Subcutaneous adipose tissue (tissue), 4 donors: ENCODE data around the gene MARK2. TPM values are rescaled to one million over a fixed set of nuclear protein-coding genes. Genes with fewer than 3 reads are reported as not detected.

Source experiments
- total RNA-seq, 4 donors: library from RNA; depleted of rRNA; stranded (reverse); fragments of >200 nt; gene quantifications; one replicate each; pipeline ENCODE4 v1.1.0, GENCODE V29; 2016
- TF ChIP-seq, protein P1 (sequence below): fragments of 450-650 bp; IDR thresholded peaks from one replicate; pipeline ENCODE4 v1.5.1; 2016; ENCODE audit warnings: low read depth, mild to moderate bottlenecking, control low read depth, antibody characterized with exemption, moderate library complexity

The MARK2 gene
- 10 to 100 TPM in 3 of 4 donors, 1 to 10 TPM in 1; 9.9 to 16.4 (median 13.3) TPM for total RNA-seq

DNA sequence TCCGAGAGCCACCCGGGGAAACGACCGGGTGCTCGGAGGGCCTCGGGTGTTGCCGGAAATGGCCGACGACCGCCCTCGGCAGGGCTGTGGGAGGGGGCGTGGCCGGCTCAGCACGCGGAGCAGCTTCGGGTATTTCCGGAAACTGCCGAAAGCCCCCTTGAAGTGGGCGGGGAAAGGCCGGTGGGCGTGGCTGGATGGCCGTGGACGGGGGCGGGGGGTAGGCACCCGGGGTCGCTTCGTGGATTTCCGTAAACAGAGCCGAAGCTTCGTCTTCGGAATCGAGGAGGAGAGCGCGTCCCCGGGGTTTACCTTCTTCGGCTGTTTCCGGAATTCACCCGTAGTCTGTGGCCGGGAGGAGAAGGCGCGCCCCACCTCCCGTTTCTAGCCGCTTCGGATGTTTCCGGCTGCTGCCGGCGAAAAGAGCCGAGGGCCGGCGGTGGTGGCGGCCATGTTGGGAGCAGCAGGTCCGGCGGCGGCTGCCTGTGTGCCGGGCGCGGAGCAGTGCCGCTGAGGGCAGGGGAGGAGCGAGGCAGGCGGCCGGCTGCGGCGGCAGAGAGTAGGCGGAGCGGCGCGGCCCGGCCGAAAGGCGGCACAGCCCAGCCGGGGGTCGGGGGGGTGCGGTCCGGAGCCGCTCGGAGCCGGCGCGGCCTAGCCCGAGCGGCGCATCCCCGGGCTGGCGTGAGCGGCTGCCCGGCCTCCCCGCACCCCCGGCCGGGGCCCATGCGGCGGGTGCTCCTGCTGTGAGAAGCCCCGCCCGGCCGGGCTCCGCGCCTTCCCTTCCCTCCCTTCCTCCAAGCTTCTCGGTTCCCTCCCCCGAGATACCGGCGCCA lies at the start of gene MARK2:
Gene MARK2, plus strand, starts transcription at position 433 of the 830 bp plus-strand sequence. Its CDS starts 397 bp downstream, at position 830.
- TF ChIP-seq, protein P1, sequence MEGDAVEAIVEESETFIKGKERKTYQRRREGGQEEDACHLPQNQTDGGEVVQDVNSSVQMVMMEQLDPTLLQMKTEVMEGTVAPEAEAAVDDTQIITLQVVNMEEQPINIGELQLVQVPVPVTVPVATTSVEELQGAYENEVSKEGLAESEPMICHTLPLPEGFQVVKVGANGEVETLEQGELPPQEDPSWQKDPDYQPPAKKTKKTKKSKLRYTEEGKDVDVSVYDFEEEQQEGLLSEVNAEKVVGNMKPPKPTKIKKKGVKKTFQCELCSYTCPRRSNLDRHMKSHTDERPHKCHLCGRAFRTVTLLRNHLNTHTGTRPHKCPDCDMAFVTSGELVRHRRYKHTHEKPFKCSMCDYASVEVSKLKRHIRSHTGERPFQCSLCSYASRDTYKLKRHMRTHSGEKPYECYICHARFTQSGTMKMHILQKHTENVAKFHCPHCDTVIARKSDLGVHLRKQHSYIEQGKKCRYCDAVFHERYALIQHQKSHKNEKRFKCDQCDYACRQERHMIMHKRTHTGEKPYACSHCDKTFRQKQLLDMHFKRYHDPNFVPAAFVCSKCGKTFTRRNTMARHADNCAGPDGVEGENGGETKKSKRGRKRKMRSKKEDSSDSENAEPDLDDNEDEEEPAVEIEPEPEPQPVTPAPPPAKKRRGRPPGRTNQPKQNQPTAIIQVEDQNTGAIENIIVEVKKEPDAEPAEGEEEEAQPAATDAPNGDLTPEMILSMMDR, result no peak

DNA sequence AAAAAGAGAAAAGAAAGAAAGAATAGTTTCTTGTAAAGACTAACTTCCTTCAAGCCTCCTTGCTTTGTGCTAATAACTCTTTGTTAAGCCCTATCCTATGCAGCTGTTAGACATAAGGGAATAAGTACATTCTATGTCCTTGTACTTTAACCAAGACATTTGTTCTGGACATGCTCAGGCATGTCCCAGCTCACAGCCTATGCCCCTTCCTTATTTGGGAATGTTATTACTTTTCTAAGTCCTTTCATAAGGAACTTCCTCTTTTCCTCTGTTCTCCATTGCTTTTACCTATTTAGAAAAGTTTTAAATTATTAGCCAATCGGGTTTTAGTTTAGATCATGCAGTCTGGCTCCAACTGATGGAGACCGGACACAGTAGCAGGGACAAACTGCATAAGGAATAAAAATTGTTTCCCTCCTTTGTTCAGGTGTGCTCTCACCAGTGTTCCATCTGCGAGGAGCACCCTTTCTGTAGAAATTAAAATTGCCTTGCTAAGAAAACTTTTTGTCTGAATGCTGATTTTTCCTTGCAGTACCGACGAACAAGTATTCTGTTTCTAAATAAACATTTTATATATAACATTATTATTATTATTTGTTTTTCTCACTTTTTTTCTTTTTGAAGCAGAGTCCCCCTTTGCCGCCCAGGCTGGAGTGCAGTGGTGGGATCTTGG lies 47.3 kb upstream of the MARK2 start:
- TF ChIP-seq, protein P1, result no peak

DNA sequence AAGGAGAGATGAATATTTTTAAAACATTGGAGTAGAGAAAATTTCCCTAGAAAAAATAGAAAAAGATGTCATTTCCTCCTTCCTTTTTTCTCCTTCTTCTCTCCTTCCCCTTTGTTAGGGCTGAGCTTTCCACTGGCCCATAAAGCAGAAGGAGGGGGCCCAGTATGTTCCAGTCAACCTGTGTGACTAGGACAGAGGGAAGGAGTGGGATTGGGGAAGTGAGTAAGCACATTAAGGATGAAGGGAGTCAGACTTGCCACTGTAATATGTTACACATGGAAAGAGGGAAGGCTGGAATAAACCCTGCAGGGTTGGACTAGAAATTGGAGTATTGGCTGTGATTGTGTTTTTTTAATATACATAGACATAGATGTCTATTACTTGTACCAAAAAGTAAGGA lies 45.7 kb upstream of the MARK2 start:
- TF ChIP-seq, protein P1, result no peak

DNA sequence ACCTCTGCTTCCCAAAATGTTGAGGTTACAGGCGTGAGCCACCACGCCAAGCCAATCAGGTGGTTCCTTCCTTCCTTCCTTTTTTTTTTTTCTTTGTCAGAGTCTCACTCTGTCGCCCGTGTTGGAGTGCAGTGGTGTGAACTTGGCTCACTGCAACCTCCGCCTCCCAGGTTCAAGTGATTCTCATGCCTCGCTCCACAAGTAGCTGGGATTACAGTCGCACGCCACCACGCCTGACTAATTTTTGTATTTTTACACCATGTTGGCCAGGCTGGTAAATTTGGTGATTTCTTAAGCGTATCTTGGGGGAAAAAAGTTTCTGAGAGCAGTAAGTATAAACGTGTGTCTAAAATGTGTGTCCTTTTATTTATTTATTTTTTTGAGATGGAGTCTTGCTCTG lies 43.8 kb upstream of the MARK2 start:
- TF ChIP-seq, protein P1, result no peak

DNA sequence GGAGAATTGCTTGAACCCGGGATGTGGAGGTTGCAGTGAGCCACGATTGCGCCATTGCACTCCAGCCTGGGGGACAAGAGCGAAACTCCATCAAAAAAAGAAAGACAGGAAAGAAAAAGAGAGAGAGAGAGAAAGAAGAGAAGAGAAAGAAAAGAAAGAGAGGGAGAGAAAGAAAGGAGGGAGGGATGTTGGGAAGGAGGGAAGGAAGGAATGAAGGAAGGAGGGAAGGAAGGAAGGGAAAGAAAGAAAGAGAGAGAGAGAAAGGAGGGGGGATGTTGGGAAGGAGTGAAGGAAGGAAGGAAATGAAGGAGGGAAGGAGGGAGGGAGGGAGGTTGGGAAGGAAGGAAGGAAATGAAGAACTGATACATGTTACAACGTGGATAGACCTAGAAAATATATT lies 38.0 kb upstream of the MARK2 start:
- TF ChIP-seq, protein P1, result no peak

DNA sequence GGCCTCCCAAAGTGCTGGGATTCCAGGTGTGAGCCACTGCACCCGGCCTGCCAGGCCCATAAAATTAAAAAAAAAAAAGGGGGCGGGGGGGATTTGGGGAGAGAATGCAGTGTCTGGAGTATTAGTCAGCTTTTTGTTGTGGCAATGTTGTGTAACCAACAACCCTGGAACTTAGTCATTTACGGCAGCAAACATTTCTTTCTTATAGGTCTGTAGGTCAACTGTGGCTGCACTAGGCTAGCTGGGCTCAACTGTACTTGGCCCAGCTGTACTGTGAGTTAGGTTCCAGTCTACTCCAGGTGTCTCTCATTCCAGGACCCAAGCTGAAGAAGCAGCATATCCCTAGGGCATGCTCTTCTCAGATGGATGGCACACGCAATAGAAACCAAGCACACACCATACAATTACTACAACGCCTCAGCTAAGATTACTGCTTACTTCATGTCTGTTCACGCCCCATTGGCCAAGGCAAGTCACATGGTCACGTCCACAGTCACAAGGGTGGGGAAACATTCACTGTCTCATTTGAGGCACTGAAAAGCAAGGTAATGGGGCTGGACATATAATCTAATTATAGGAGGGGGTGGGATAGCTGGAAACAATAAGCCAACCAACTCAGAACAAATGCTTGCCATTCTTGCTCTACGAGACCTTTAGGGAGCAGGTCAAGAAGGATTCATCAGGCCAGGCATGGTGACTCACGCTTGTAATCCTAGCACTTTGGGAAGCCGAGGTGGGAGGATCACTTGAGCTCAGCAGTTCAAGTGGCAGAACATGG lies 36.1 kb upstream of the MARK2 start:
- TF ChIP-seq, protein P1, result no peak

DNA sequence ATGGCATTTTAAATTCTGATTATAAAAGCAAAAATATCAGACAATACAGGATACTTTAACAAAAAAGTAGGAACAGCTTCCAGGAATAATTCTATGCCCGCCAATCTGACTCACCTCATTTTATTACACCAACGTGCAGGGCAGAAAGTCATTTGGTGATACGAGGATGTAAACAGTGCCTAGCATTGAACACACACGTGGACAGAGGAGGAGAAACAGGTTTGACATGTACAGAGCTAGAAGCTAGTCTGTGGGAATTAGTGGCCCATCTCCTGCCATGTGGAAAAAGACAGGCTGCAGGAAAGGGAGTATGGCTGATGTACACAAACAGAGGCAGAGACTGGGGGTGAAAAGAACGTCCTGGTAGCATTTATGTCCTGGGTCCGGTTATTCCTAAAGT lies 34.7 kb upstream of the MARK2 start:
- TF ChIP-seq, protein P1, result no peak
